HepG2 (cell line): Measurements from ENCODE around the gene NAPB. TPM values are rescaled to one million over a fixed set of nuclear protein-coding genes. Genes with fewer than 3 reads are reported as not detected.
A peak's percentile ranks its signal among the peaks of the same experiment; 100 is the strongest.

Experiments
- ADNP ChIP-seq: sonication (generic); formaldehyde crosslinking; IDR thresholded peaks from 2 replicates; pipeline ENCODE4 v1.4.0; 2020; ENCODE audit warnings: missing genetic modification reagents
- CHD4 ChIP-seq: fragments of 200-600 bp; sonication (generic); IDR thresholded peaks from 2 replicates; pipeline ENCODE4 v1.7.0; 2017; ENCODE audit warnings: mild to moderate bottlenecking, low read length, borderline replicate concordance
- EEA1 ChIP-seq: sonication (generic); formaldehyde crosslinking; IDR thresholded peaks from 2 replicates; pipeline ENCODE4 v1.5.1; 2020; ENCODE audit warnings: mild to moderate bottlenecking, missing genetic modification reagents, borderline replicate concordance
- MTF2 ChIP-seq: sonication (generic); formaldehyde crosslinking; IDR thresholded peaks from 2 replicates; pipeline ENCODE4 v1.5.0; 2020; ENCODE audit warnings: missing genetic modification reagents, borderline replicate concordance
- PRMT3 ChIP-seq: sonication (generic); formaldehyde crosslinking; IDR thresholded peaks from 2 replicates; pipeline ENCODE4 v1.8.1; 2022; ENCODE audit warnings: low read depth, mild to moderate bottlenecking, moderate library complexity, missing genetic modification reagents, borderline replicate concordance
- RBM39 ChIP-seq: fragments of 200-400 bp; formaldehyde crosslinking; IDR thresholded peaks from one replicate; pipeline ENCODE4 v1.6.1; 2018; ENCODE audit warnings: antibody characterized with exemption, mild to moderate bottlenecking, low read depth, low read length; ENCODE audit not compliant: poor library complexity, severe bottlenecking
- SMAD3 ChIP-seq: sonication (generic); formaldehyde crosslinking; IDR thresholded peaks from 2 replicates; pipeline ENCODE4 v1.4.0; 2020; ENCODE audit warnings: missing genetic modification reagents
- ZNF180 ChIP-seq: sonication (generic); formaldehyde crosslinking; IDR thresholded peaks from 2 replicates; pipeline ENCODE4 v1.4.0; 2020; ENCODE audit warnings: low read depth, missing genetic modification reagents, borderline replicate concordance
- ZNF354B ChIP-seq: sonication (generic); formaldehyde crosslinking; IDR thresholded peaks from 2 replicates; pipeline ENCODE4 v1.8.0; 2022; ENCODE audit warnings: mild to moderate bottlenecking, missing genetic modification reagents
- ZNF441 ChIP-seq: sonication (generic); formaldehyde crosslinking; IDR thresholded peaks from 2 replicates; pipeline ENCODE4 v1.7.0; 2021; ENCODE audit warnings: missing genetic modification reagents, borderline replicate concordance
- ZNF558 ChIP-seq: sonication (generic); formaldehyde crosslinking; IDR thresholded peaks from 2 replicates; pipeline ENCODE4 v1.9.0; 2022; ENCODE audit warnings: mild to moderate bottlenecking, missing genetic modification reagents, borderline replicate concordance
- ZNF580 ChIP-seq: IDR thresholded peaks from 2 replicates; pipeline ENCODE4 v1.6.1; 2016; ENCODE audit warnings: low read depth, borderline replicate concordance
- ZNF607 ChIP-seq: sonication (generic); formaldehyde crosslinking; IDR thresholded peaks from 2 replicates; pipeline ENCODE4 v1.5.1; 2020; ENCODE audit warnings: missing genetic modification reagents, mild to moderate bottlenecking, borderline replicate concordance
- ZNF710 ChIP-seq: sonication (generic); formaldehyde crosslinking; IDR thresholded peaks from 2 replicates; pipeline ENCODE4 v1.5.0; 2020; ENCODE audit warnings: mild to moderate bottlenecking, missing genetic modification reagents, borderline replicate concordance
- polyA plus RNA-seq, 8 experiments: library from polyadenylated mRNA; depleted of rRNA in 3 of 8; stranded (reverse) in 7 of 8; unstranded in 1 of 8; fragments of >200 nt; fragmentation: Illumina TruSeq in 4 of 8; extraction: Trizol in 4 of 8; gene quantifications; 2 replicates each; pipeline versions ENCODE4 v1.2.1 to v1.2.3, GENCODE V29; 2011 to 2016; ENCODE audit warnings: low read depth in 4 of 8, missing spikeins in 1 of 8, mixed read lengths in 1 of 8; ENCODE audit not compliant: insufficient read depth in 1 of 8
- total RNA-seq, 5 experiments: library from RNA; depleted of rRNA; stranded (reverse); fragments of >200 nt; fragmentation: Illumina TruSeq; extraction: Trizol; gene quantifications; 2 replicates each; pipeline ENCODE4 v1.2.3, GENCODE V29; 2016; ENCODE audit warnings: low read depth in 1 of 5
- TF ChIP-seq, protein P1 (sequence below): sonication (generic); formaldehyde crosslinking; IDR thresholded peaks from 2 replicates; pipeline ENCODE4 v1.5.0; 2020; ENCODE audit warnings: missing genetic modification reagents, mild to moderate bottlenecking, borderline replicate concordance
- TF ChIP-seq, protein P2 (sequence below): sonication (generic); formaldehyde crosslinking; IDR thresholded peaks from 2 replicates; pipeline ENCODE4 v1.8.0; 2022; ENCODE audit warnings: mild to moderate bottlenecking, missing genetic modification reagents, borderline replicate concordance
- TF ChIP-seq, protein P3 (sequence below): sonication (generic); formaldehyde crosslinking; IDR thresholded peaks from 2 replicates; pipeline ENCODE4 v1.8.1; 2022; ENCODE audit warnings: mild to moderate bottlenecking, missing genetic modification reagents

Gene NAPB
- total and polyA plus RNA-seq, 2 of the 13 experiments (the other 11 are each of a cell fraction or from before 2014, with no cell fraction given): 15.2 to 16.1 TPM

- TF ChIP-seq, protein P1, sequence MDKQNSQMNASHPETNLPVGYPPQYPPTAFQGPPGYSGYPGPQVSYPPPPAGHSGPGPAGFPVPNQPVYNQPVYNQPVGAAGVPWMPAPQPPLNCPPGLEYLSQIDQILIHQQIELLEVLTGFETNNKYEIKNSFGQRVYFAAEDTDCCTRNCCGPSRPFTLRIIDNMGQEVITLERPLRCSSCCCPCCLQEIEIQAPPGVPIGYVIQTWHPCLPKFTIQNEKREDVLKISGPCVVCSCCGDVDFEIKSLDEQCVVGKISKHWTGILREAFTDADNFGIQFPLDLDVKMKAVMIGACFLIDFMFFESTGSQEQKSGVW: 0 out of 2 replicates have a peak, but pooled peaks have one; percentile 3
- TF ChIP-seq ZNF180 (CRISPR knock-in tag) (0 out of 2 replicates have a peak, but pooled peaks have one; percentile 3), PRMT3 (CRISPR knock-in tag) (peak; percentile 80; the same call in 1 of the 2 replicates), ADNP (CRISPR knock-in tag) (no peak), ZNF354B (CRISPR knock-in tag) (0 out of 2 replicates have a peak, but pooled peaks have one; percentile 88), ZNF441 (CRISPR knock-in tag) (peak; percentile 8; the same call in 1 of the 2 replicates), ZNF558 (CRISPR knock-in tag) (no peak), SMAD3 (CRISPR knock-in tag) (no peak), ZNF607 (CRISPR knock-in tag) (0 out of 2 replicates have a peak, but pooled peaks have one; percentile 51), MTF2 (CRISPR knock-in tag) (peak; percentile 52; the same call in 1 of the 2 replicates), RBM39 (peak; percentile 70), ZNF710 (CRISPR knock-in tag) (0 out of 2 replicates have a peak, but pooled peaks have one; percentile 7), CHD4 (no peak), EEA1 (CRISPR knock-in tag) (0 out of 2 replicates have a peak, but pooled peaks have one; percentile 53), ZNF580 (CRISPR knock-in tag) (peak; percentile 22; the same call in 1 of the 2 replicates)
- TF ChIP-seq, protein P2, sequence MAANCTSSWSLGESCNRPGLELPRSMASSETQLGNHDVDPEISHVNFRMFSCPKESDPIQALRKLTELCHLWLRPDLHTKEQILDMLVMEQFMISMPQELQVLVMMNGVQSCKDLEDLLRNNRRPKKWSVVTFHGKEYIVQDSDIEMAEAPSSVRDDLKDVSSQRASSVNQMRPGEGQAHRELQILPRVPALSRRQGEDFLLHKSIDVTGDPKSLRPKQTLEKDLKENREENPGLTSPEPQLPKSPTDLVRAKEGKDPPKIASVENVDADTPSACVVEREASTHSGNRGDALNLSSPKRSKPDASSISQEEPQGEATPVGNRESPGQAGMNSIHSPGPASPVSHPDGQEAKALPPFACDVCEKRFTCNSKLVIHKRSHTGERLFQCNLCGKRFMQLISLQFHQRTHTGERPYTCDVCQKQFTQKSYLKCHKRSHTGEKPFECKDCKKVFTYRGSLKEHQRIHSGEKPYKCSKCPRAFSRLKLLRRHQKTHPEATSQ (CRISPR knock-in tag): peak; percentile 73; the same call in 1 of the 2 replicates
- TF ChIP-seq, protein P3, sequence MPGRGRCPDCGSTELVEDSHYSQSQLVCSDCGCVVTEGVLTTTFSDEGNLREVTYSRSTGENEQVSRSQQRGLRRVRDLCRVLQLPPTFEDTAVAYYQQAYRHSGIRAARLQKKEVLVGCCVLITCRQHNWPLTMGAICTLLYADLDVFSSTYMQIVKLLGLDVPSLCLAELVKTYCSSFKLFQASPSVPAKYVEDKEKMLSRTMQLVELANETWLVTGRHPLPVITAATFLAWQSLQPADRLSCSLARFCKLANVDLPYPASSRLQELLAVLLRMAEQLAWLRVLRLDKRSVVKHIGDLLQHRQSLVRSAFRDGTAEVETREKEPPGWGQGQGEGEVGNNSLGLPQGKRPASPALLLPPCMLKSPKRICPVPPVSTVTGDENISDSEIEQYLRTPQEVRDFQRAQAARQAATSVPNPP (CRISPR knock-in tag): 0 out of 2 replicates have a peak, but pooled peaks have one; percentile 22
These were observed 58.7 kb downstream of the NAPB start (continued) for GRCh38 chr20:23362392-23363256.
